Measurements from ENCODE around the gene LRRC4C. TPM values are rescaled to one million over a fixed set of nuclear protein-coding genes. Genes with fewer than 3 reads are reported as not detected.

The LRRC4C gene
- total and polyA plus RNA-seq, 4 experiments from 2014 or later, result not detected

DNA sequence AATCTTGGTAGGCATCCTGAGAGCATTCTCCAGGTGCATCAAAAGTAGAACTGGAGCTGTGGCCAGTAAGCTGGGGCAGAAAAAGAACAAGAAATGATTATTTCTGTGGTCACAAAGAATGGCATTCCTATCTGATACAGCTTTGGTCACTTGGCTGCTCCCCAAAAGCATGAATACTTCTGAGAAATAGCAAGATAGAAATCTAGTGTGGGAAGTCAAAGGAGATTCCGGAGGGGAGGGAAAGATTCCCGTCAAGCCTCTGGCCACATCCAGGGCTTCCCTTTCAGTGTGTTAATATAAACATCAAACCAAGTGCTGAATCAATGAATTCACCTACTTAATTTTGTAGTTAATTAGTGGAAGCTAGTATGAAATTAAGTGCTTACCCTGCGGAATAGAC is 1185.4 kb downstream of the LRRC4C start:
- CTCF ChIA-PET (ENCODE audit: partially characterized antibody), result no interaction called here
- H3K4me1 Mint-ChIP-seq, result no peaks in the 10 kb centered on the region
- no peaks in the 10 kb centered on the region for H3K27me3 Mint-ChIP-seq
- peaks cover 0 to 13% (median 5%) of the 10 kb centered on the region in 8 donors for H3K9me3 Mint-ChIP-seq
- H3K36me3 Mint-ChIP-seq, result no peaks in the 10 kb centered on the region
- Histone ChIP-seq H3K36me3 (ENCODE audit: insufficient read depth, low read length) (no peaks in the 10 kb centered on the region), H3K9me3 (ENCODE audit: control insufficient read depth in 1 of 2, low read length in 2 of 2) (no peaks in the 10 kb centered on the region), H3K4me1 (ENCODE audit: insufficient read depth, low read length) (no peaks in the 10 kb centered on the region), H3K27me3 (ENCODE audit: insufficient read depth, low read length) (no peaks in the 10 kb centered on the region), H3K27ac (ENCODE audit: low read depth, low read length) (no peak overlapping the region), H3K4me3 (ENCODE audit: low read length in 2 of 2) (no peak overlapping the region)
- H3K4me3 Mint-ChIP-seq, result no peak overlapping the region
- POLR2A ChIA-PET (ENCODE audit: partially characterized antibody), result no interaction called here
- no peak overlapping the region for H3K27ac Mint-ChIP-seq
- intact Hi-C loops (cut with micrococcal nuclease), result no loop called here
- no peak for DNase-seq

DNA sequence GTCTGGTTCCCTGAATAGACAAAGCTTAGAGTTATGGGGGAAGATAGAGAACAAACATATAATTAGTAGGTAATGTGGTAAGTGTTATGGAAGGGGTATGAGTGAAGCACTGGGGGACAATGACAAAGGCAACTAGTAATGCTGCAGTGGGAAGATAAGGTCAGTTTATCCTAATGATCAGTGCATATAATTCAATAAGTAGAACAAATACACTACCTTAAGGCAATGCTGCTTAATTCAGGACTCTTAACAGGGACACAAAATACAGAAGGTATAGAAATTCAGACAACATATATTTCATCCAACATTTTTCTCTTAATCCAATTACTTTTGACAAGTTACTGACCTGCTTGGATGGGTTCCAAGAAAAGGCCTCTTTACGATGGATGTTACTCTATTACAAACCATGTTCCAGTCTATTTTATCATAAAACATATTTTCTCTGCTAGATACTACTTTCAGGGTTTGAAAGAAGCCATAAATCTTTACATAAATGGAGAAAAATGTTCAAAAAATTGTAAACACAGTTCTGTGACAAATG is 1186.2 kb downstream of the LRRC4C start:
- Mint-ChIP-seq H3K9me3 (peaks cover 0 to 13% (median 4%) of the 10 kb centered on the region in 8 donors), H3K36me3 (no peaks in the 10 kb centered on the region), H3K4me3 (no peak overlapping the region), H3K4me1 (no peaks in the 10 kb centered on the region), H3K27ac (no peak overlapping the region), H3K27me3 (no peaks in the 10 kb centered on the region)
- Histone ChIP-seq H3K27ac (ENCODE audit: low read depth, low read length) (no peak overlapping the region), H3K9me3 (ENCODE audit: control insufficient read depth in 1 of 2, low read length in 2 of 2) (no peaks in the 10 kb centered on the region), H3K4me1 (ENCODE audit: insufficient read depth, low read length) (no peaks in the 10 kb centered on the region), H3K4me3 (ENCODE audit: low read length in 2 of 2) (no peak overlapping the region), H3K27me3 (ENCODE audit: insufficient read depth, low read length) (no peaks in the 10 kb centered on the region), H3K36me3 (ENCODE audit: insufficient read depth, low read length) (no peaks in the 10 kb centered on the region)
- ChIA-PET CTCF (ENCODE audit: partially characterized antibody) (no interaction called here), POLR2A (ENCODE audit: partially characterized antibody) (no interaction called here)
- intact Hi-C loops (cut with micrococcal nuclease), result no loop called here
- no peak for DNase-seq

DNA sequence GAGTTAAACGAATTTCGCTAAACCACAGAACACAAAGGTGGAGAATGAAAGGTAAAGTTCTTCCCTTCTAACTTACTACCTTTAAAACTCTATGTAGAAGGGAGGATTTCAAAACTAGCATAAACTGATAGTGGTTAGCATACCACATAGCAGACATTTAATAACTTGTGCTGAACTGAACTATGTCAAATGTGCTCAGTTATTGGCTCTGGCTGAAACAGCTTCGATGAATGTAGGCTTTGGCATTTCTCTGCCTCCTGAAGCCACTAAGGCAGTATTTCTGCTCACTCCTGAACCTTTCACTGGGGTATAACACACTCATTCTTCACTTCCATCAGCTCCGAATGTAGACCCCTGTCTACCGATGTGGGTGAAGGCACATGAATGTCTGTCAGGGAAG is 1188.1 kb downstream of the LRRC4C start:
- H3K9me3 ChIP-seq (ENCODE audit: control insufficient read depth in 1 of 2, low read length in 2 of 2), result no peaks in the 10 kb centered on the region
- H3K4me3 ChIP-seq (ENCODE audit: low read length in 2 of 2), result no peak overlapping the region
- no peak overlapping the region for H3K4me3 Mint-ChIP-seq
- peaks cover 0 to 14% (median 4%) of the 10 kb centered on the region in 8 donors for H3K9me3 Mint-ChIP-seq
- DNase-seq, result no peak
- intact Hi-C loops (cut with micrococcal nuclease), result no loop called here
- H3K27ac ChIP-seq (ENCODE audit: low read depth, low read length), result no peak overlapping the region
- no peaks in the 10 kb centered on the region for H3K27me3 ChIP-seq (ENCODE audit: insufficient read depth, low read length)
- H3K4me1 Mint-ChIP-seq, result no peaks in the 10 kb centered on the region
- H3K4me1 ChIP-seq (ENCODE audit: insufficient read depth, low read length), result no peaks in the 10 kb centered on the region
- no peaks in the 10 kb centered on the region for H3K27me3 Mint-ChIP-seq
- H3K27ac Mint-ChIP-seq, result no peak overlapping the region
- H3K36me3 Mint-ChIP-seq, result no peaks in the 10 kb centered on the region
- CTCF ChIA-PET (ENCODE audit: partially characterized antibody), result no interaction called here
- no peaks in the 10 kb centered on the region for H3K36me3 ChIP-seq (ENCODE audit: insufficient read depth, low read length)
- POLR2A ChIA-PET (ENCODE audit: partially characterized antibody), result no interaction called here

DNA sequence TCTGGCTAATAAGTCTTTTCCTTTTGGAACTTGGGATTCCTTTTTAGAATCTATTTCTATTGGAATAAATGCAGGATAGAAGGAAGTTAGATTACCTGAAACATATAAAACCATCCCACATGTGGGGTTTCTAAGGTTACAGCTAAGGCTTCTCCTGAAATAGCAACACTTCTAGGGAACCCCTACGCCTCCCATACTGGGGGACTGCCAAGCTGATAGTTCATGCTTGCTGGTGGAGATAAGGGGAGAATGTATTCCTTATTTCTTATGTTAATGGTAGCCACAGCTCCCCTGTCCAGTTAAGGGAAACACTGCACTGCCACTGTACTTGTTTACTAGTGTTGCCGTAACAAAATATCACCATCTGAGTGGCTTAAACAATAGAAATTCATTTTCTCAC is 1189.6 kb downstream of the LRRC4C start:
- intact Hi-C loops (cut with micrococcal nuclease), result no loop called here
- H3K9me3 ChIP-seq (ENCODE audit: control insufficient read depth in 1 of 2, low read length in 2 of 2), result no peaks in the 10 kb centered on the region
- no peak overlapping the region for H3K4me3 Mint-ChIP-seq
- H3K27ac Mint-ChIP-seq, result no peak overlapping the region
- no peaks in the 10 kb centered on the region for H3K36me3 Mint-ChIP-seq
- H3K4me1 ChIP-seq (ENCODE audit: insufficient read depth, low read length), result no peaks in the 10 kb centered on the region
- H3K27me3 ChIP-seq (ENCODE audit: insufficient read depth, low read length), result no peaks in the 10 kb centered on the region
- peaks cover 0 to 11% (median 3%) of the 10 kb centered on the region in 8 donors for H3K9me3 Mint-ChIP-seq
- POLR2A ChIA-PET (ENCODE audit: partially characterized antibody), result no interaction called here
- H3K27me3 Mint-ChIP-seq, result no peaks in the 10 kb centered on the region
- CTCF ChIA-PET (ENCODE audit: partially characterized antibody), result no interaction called here
- H3K36me3 ChIP-seq (ENCODE audit: insufficient read depth, low read length), result no peaks in the 10 kb centered on the region
- H3K4me1 Mint-ChIP-seq, result no peaks in the 10 kb centered on the region
- no peak overlapping the region for H3K4me3 ChIP-seq (ENCODE audit: low read length in 2 of 2)
- no peak overlapping the region for H3K27ac ChIP-seq (ENCODE audit: low read depth, low read length)
- no peak for DNase-seq

DNA sequence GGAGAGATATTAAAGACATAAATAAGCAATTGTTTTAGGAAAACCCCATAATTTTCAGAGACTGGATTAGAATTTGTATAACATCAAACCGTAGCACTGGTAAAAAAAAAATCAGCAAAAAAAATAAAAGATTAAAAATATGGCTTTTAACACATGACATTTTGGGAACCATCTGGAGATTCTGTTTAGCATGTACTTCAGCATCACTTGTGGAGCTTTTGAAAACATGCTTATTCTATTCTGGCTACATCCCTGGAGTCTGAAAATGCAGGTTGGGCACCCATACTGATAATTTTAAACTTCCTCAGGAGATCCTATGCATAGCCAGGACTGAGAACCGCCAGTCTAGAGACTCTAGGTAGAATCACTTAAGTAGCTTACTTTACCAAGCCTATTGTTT is 1190.9 kb downstream of the LRRC4C start:
- POLR2A ChIA-PET (ENCODE audit: partially characterized antibody), result no interaction called here
- Mint-ChIP-seq H3K36me3 (no peaks in the 10 kb centered on the region), H3K27ac (no peak overlapping the region), H3K9me3 (peaks cover 0 to 11% (median 3%) of the 10 kb centered on the region in 8 donors), H3K27me3 (no peaks in the 10 kb centered on the region), H3K4me1 (no peaks in the 10 kb centered on the region), H3K4me3 (no peak overlapping the region)
- H3K4me3 ChIP-seq (ENCODE audit: low read length in 2 of 2), result no peak overlapping the region
- CTCF ChIA-PET (ENCODE audit: partially characterized antibody), result no interaction called here
- H3K27me3 ChIP-seq (ENCODE audit: insufficient read depth, low read length), result no peaks in the 10 kb centered on the region
- intact Hi-C loops (cut with micrococcal nuclease), result no loop called here
- DNase-seq, result no peak
- H3K9me3 ChIP-seq (ENCODE audit: control insufficient read depth in 1 of 2, low read length in 2 of 2), result no peaks in the 10 kb centered on the region
- H3K4me1 ChIP-seq (ENCODE audit: insufficient read depth, low read length), result no peaks in the 10 kb centered on the region
- H3K27ac ChIP-seq (ENCODE audit: low read depth, low read length), result no peak overlapping the region
- H3K36me3 ChIP-seq (ENCODE audit: insufficient read depth, low read length), result no peaks in the 10 kb centered on the region

DNA sequence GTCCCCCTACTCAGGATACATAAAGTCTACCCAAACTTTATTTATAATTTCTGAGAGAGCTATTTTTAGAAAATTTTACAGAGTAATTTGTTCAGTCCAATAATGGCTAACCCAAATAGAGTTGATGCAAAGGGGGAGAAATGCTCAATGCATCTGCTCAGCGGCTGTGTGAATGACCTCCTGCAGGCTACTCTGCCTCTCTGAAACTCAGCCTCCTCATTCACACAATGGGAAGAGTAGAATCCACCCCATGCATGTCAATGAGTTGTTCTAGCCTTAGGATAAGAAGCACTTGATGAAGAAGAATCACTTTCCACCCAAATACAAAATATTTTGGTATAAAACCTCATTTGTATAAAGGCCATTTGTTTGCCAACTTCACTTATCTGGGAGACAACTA is 1204.0 kb downstream of the LRRC4C start:
- H3K27me3 ChIP-seq (ENCODE audit: insufficient read depth, low read length), result no peaks in the 10 kb centered on the region
- Mint-ChIP-seq H3K9me3 (peaks cover 0 to 23% (median 10%) of the 10 kb centered on the region in 8 donors), H3K4me3 (no peak overlapping the region), H3K36me3 (no peaks in the 10 kb centered on the region), H3K27me3 (no peaks in the 10 kb centered on the region), H3K27ac (no peak overlapping the region), H3K4me1 (no peaks in the 10 kb centered on the region)
- H3K27ac ChIP-seq (ENCODE audit: low read depth, low read length), result no peak overlapping the region
- H3K4me3 ChIP-seq (ENCODE audit: low read length in 2 of 2), result no peak overlapping the region
- H3K4me1 ChIP-seq (ENCODE audit: insufficient read depth, low read length), result no peaks in the 10 kb centered on the region
- no peaks in the 10 kb centered on the region for H3K36me3 ChIP-seq (ENCODE audit: insufficient read depth, low read length)
- ChIA-PET POLR2A (ENCODE audit: partially characterized antibody) (no interaction called here), CTCF (ENCODE audit: partially characterized antibody) (no interaction called here)
- no peaks in the 10 kb centered on the region for H3K9me3 ChIP-seq (ENCODE audit: control insufficient read depth in 1 of 2, low read length in 2 of 2)
- no peak for DNase-seq
- intact Hi-C loops (cut with micrococcal nuclease), result no loop called here

DNA sequence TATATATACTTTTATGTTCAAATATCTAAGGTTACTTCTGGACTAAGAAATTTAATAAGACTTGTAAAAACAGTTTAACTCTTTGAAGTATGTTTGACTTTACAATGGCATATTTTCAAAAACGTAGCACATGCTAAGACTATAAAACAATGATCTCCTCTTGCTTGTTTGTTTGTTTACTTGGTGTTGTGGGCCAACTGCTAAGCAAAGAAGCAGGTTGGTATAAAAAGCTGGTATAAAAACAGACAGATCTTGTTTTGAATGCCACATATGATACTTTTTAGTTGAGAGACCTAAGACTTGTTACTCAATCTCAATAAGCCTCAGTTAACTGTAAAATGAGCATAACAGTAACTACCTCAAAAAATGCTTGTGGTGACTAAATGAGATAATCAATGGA is 1206.3 kb downstream of the LRRC4C start:
- Histone ChIP-seq H3K27ac (ENCODE audit: low read depth, low read length) (no peak overlapping the region), H3K4me3 (ENCODE audit: low read length in 2 of 2) (no peak overlapping the region), H3K4me1 (ENCODE audit: insufficient read depth, low read length) (no peaks in the 10 kb centered on the region), H3K9me3 (ENCODE audit: control insufficient read depth in 1 of 2, low read length in 2 of 2) (no peaks in the 10 kb centered on the region), H3K27me3 (ENCODE audit: insufficient read depth, low read length) (no peaks in the 10 kb centered on the region), H3K36me3 (ENCODE audit: insufficient read depth, low read length) (no peaks in the 10 kb centered on the region)
- CTCF ChIA-PET (ENCODE audit: partially characterized antibody), result no interaction called here
- Mint-ChIP-seq H3K4me1 (no peaks in the 10 kb centered on the region), H3K27ac (no peak overlapping the region), H3K27me3 (no peaks in the 10 kb centered on the region), H3K36me3 (no peaks in the 10 kb centered on the region), H3K9me3 (peaks cover under 1 to 19% (median 13%) of the 10 kb centered on the region in 8 donors), H3K4me3 (no peak overlapping the region)
- POLR2A ChIA-PET (ENCODE audit: partially characterized antibody), result no interaction called here
- intact Hi-C loops (cut with micrococcal nuclease), result no loop called here
- no peak for DNase-seq

DNA sequence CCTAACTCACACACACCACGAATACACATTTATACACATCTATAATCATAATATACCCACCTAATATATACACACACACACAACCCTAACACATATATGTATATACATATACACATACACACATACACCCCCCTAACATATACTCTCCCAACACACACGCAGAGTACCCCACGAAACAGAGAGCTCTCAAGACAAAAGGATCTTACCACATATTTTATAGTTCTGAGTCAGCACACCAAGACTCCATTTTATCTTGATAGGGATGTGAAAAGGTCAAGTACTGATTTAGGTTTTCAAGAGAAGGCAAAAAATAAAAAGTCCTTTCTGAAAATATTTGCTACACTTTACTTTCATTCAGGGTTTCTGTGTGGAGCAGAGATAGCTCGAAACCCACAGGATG is 1207.2 kb downstream of the LRRC4C start:
- Mint-ChIP-seq H3K4me3 (no peak overlapping the region), H3K4me1 (no peaks in the 10 kb centered on the region), H3K9me3 (peaks cover 1 to 19% (median 10%) of the 10 kb centered on the region in 8 donors), H3K27ac (no peak overlapping the region), H3K36me3 (no peaks in the 10 kb centered on the region), H3K27me3 (no peaks in the 10 kb centered on the region)
- Histone ChIP-seq H3K9me3 (ENCODE audit: control insufficient read depth in 1 of 2, low read length in 2 of 2) (no peaks in the 10 kb centered on the region), H3K27me3 (ENCODE audit: insufficient read depth, low read length) (no peaks in the 10 kb centered on the region), H3K4me3 (ENCODE audit: low read length in 2 of 2) (no peak overlapping the region), H3K36me3 (ENCODE audit: insufficient read depth, low read length) (no peaks in the 10 kb centered on the region), H3K27ac (ENCODE audit: low read depth, low read length) (no peak overlapping the region), H3K4me1 (ENCODE audit: insufficient read depth, low read length) (no peaks in the 10 kb centered on the region)
- no peak for DNase-seq
- intact Hi-C loops (cut with micrococcal nuclease), result no loop called here
- ChIA-PET CTCF (ENCODE audit: partially characterized antibody) (no interaction called here), POLR2A (ENCODE audit: partially characterized antibody) (no interaction called here)
